Measurements from ENCODE around the gene RHOBTB1.

The RHOBTB1 gene

DNA sequence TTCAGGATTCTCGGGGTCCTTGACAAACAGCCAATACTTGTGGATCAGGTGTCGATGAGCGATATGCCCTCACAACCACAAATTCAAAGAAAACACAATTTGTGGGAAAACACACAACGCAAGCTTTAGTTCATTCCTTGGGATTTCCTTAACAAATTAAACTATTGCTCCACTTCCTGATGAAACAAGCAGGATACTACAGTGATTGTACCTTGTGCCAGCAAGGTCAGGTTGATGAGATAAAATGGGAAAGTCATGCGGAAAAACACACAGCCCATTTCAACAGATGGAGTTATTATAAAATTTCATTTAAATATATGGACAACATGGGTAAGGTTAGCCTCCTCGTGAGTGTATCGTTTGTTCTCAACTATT lies 8.8 kb upstream of the RHOBTB1 start:
- no peak for FAIRE-seq
- no peak for DNase-seq (ENCODE audit: insufficient read length)
- TF ChIP-seq TAF1 (IDR thresholded peaks at IDR 0.05; ENCODE audit: borderline replicate concordance, low read depth, low read length) (no peak), POLR2A (IDR thresholded peaks at IDR 0.05; ENCODE audit: low read depth, low read length) (no peak), POLR2AphosphoS5 (IDR thresholded peaks at IDR 0.05; ENCODE audit: low read depth, low read length) (no peak)

DNA sequence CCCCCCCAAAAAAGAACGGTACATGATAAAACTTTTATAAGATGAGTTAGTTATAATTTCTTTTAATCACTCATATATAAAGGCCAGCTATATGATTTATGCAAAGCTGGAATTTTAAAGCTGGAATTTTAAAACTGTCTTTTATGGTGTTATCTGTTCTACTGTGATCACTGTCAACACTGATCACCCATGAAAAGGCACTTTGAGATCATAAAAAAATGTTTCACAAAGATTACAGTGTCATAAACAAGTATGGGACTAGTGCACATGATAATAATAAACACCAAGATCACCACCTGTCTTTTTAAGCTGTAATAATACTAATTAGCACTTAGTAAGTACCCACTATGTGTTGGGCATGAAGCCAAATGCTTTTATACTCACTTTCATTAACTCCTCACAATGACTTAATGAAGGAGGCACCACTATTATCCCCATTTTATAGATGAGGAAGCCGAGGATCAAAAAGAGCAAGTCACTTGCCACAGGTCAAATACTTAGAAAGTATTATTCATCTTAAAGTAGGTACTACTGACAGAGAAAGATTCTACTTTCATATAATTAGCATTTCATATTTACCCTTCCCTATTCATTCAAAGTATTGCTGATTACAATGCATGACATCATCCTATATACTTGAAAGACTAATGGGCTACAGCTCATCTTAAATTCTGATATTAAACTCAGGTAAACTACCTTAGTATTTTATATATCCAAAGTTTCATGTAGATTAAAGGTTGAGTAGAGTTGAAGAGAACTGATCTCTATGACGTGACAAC lies 8.3 kb upstream of the RHOBTB1 start:
- no peak for FAIRE-seq
- no peak for DNase-seq (ENCODE audit: insufficient read length)
- TF ChIP-seq TAF1 (IDR thresholded peaks at IDR 0.05; ENCODE audit: borderline replicate concordance, low read depth, low read length) (no peak), POLR2A (IDR thresholded peaks at IDR 0.05; ENCODE audit: low read depth, low read length) (no peak), POLR2AphosphoS5 (IDR thresholded peaks at IDR 0.05; ENCODE audit: low read depth, low read length) (no peak)

GRCh38 chr10:60951272-60951724 lies 7.3 kb upstream of the RHOBTB1 start:
- TF ChIP-seq POLR2A (IDR thresholded peaks at IDR 0.05; ENCODE audit: low read depth, low read length) (no peak), TAF1 (IDR thresholded peaks at IDR 0.05; ENCODE audit: borderline replicate concordance, low read depth, low read length) (no peak), POLR2AphosphoS5 (IDR thresholded peaks at IDR 0.05; ENCODE audit: low read depth, low read length) (no peak)
- FAIRE-seq: no peak
- no peak for DNase-seq (ENCODE audit: insufficient read length)

GRCh38 chr10:60950300-60950699 lies 6.3 kb upstream of the RHOBTB1 start:
- no peak for DNase-seq (ENCODE audit: insufficient read length)
- TF ChIP-seq TAF1 (IDR thresholded peaks at IDR 0.05; ENCODE audit: borderline replicate concordance, low read depth, low read length) (no peak), POLR2AphosphoS5 (IDR thresholded peaks at IDR 0.05; ENCODE audit: low read depth, low read length) (no peak), POLR2A (IDR thresholded peaks at IDR 0.05; ENCODE audit: low read depth, low read length) (no peak)
- no peak for FAIRE-seq

DNA sequence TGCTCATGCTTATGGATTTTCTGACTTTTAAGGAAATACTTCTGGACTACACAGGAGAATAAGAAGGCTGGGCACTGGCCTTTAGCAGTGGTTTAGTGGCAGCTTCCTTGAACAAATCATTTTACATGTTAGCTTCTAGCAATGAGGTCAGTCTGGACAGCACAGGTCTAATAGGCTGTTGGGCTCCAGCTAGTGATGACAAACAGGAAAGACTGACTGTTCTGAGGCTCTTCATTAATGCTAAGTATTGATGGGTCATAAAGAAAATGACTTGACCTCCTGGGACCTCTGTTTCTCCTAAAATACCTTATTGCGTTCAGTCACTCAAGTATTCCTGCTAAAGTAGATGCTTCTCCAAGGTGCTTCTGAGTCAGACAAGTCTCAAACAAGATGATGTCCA lies 4.9 kb upstream of the RHOBTB1 start:
- FAIRE-seq: no peak
- DNase-seq (ENCODE audit: insufficient read length): no peak
- TF ChIP-seq TAF1 (IDR thresholded peaks at IDR 0.05; ENCODE audit: borderline replicate concordance, low read depth, low read length): no peak
- no peak for TF ChIP-seq POLR2AphosphoS5 (IDR thresholded peaks at IDR 0.05; ENCODE audit: low read depth, low read length)
- no peak for TF ChIP-seq POLR2A (IDR thresholded peaks at IDR 0.05; ENCODE audit: low read depth, low read length)

DNA sequence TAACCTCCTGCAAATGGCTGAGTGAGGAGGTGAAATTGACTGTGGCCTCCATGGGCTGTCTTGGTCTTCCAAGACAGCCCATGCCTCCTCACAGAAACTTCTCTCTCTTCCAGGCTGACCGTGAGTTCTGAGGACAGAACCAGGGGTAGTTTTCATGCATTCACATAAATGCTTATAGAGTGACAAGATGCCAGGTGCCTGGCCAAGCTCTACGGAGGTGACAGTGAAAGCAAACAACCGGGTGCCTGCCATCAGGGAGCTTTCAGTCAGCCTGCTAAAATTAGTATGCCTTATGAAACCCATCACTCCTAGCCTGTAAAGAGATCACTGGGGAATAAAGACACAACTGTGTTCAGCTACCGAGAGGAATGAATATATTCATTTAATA lies 919 bp upstream of the RHOBTB1 start:
- DNase-seq (ENCODE audit: insufficient read length) (no peak), FAIRE-seq (no peak)
- TF ChIP-seq POLR2A (IDR thresholded peaks at IDR 0.05; ENCODE audit: low read depth, low read length) (no peak), POLR2AphosphoS5 (IDR thresholded peaks at IDR 0.05; ENCODE audit: low read depth, low read length) (no peak), TAF1 (IDR thresholded peaks at IDR 0.05; ENCODE audit: borderline replicate concordance, low read depth, low read length) (no peak)

GRCh38 chr10:60943316-60944057 lies 498 bp downstream of the RHOBTB1 start:
- no peak for DNase-seq (ENCODE audit: insufficient read length)
- TF ChIP-seq POLR2A (IDR thresholded peaks at IDR 0.05; ENCODE audit: low read depth, low read length) (no peak), POLR2AphosphoS5 (IDR thresholded peaks at IDR 0.05; ENCODE audit: low read depth, low read length) (no peak), TAF1 (IDR thresholded peaks at IDR 0.05; ENCODE audit: borderline replicate concordance, low read depth, low read length) (no peak)
- FAIRE-seq: no peak

GRCh38 chr10:60942788-60943315 lies 1.1 kb downstream of the RHOBTB1 start:
- no peak for FAIRE-seq

GRCh38 chr10:60942134-60942787 lies 1.7 kb downstream of the RHOBTB1 start:
- no peak for FAIRE-seq
- DNase-seq (ENCODE audit: insufficient read length): no peak
- TF ChIP-seq TAF1 (IDR thresholded peaks at IDR 0.05; ENCODE audit: borderline replicate concordance, low read depth, low read length) (no peak), POLR2A (IDR thresholded peaks at IDR 0.05; ENCODE audit: low read depth, low read length) (no peak), POLR2AphosphoS5 (IDR thresholded peaks at IDR 0.05; ENCODE audit: low read depth, low read length) (no peak)

More at GRCh38 chr10:60942788-60943315, 1.1 kb downstream of the RHOBTB1 start:
- TF ChIP-seq TAF1 (IDR thresholded peaks at IDR 0.05; ENCODE audit: borderline replicate concordance, low read depth, low read length) (no peak), POLR2A (IDR thresholded peaks at IDR 0.05; ENCODE audit: low read depth, low read length) (no peak), POLR2AphosphoS5 (IDR thresholded peaks at IDR 0.05; ENCODE audit: low read depth, low read length) (no peak)
- no peak for DNase-seq (ENCODE audit: insufficient read length)

DNA sequence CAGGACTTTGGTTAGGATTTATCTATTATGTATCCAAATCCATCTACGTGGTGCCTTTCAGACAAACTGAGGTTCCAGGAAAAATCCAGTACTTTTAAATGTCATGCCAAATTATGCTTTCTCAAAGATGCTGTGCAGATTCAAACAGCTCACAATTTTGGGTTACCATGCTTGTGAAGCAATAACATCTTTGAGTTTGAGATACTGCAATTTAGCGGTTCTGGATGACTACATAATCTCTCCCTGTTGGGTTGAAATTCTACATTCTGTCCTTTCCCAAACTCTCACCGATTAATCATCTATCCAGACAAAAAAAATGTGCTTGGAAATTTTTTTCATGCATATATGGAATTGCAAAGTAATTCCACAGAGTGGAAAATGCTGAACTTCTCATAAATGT lies 3.5 kb downstream of the RHOBTB1 start:
- DNase-seq (ENCODE audit: insufficient read length): no peak
- TF ChIP-seq POLR2A (IDR thresholded peaks at IDR 0.05; ENCODE audit: low read depth, low read length): no peak
- TF ChIP-seq POLR2AphosphoS5 (IDR thresholded peaks at IDR 0.05; ENCODE audit: low read depth, low read length): no peak
- TF ChIP-seq TAF1 (IDR thresholded peaks at IDR 0.05; ENCODE audit: borderline replicate concordance, low read depth, low read length): no peak

More for the DNA sequence above, 3.5 kb downstream of the RHOBTB1 start:
- FAIRE-seq: no peak

All from GM12892 (cell line).